ENCODE measurements around the gene FLCN. TPM values are rescaled to one million over a fixed set of nuclear protein-coding genes. Genes with fewer than 3 reads are reported as not detected.

The FLCN gene
- total and polyA plus RNA-seq, 2 donors (not counting 3 experiments of a cell fraction or from before 2014, with no cell fraction given): 38.8 to 68.9 TPM

- H3K27me3 ChIP-seq (ENCODE audit: control insufficient read depth in 2 of 2, insufficient read depth in 2 of 2, low read length in 2 of 2): no peaks in the 10 kb centered on the region
- FAIRE-seq (no peak), DNase-seq (ENCODE audit: low read depth, low spot score) (no peak)
- no peak overlapping the region for H3K4me2 ChIP-seq (ENCODE audit: insufficient read depth, low read length)
- peaks cover 18 to 58% of the 10 kb centered on the region in 2 experiments for H3K36me3 ChIP-seq (ENCODE audit: control insufficient read depth in 2 of 2, extremely low read depth in 1 of 2, insufficient read depth in 2 of 2, low read length in 2 of 2)
- no peaks in the 10 kb centered on the region for H3K79me2 ChIP-seq (ENCODE audit: control insufficient read depth, insufficient read depth, low read length)
- H3K9ac ChIP-seq (replicated peaks; ENCODE audit: extremely low read depth, insufficient read depth, low read length): no peak overlapping the region
- no peak overlapping the region for H2AFZ ChIP-seq (ENCODE audit: low read depth, low read length)
- TF ChIP-seq FOS (IDR thresholded peaks at IDR 0.05; ENCODE audit: borderline replicate concordance, insufficient read depth, low read length): no peak
- no peak for TF ChIP-seq POLR2AphosphoS5 (IDR thresholded peaks at IDR 0.05; ENCODE audit: insufficient read depth, low read depth, low read length)
- TF ChIP-seq EZH2 (IDR thresholded peaks at IDR 0.05; ENCODE audit: borderline replicate concordance, low read depth, low read length, severe bottlenecking): no peak
- no peak for TF ChIP-seq GATA2 (IDR thresholded peaks at IDR 0.05; ENCODE audit: insufficient read depth, insufficient read length, low read depth, low read length)
- TF ChIP-seq, protein P1, sequence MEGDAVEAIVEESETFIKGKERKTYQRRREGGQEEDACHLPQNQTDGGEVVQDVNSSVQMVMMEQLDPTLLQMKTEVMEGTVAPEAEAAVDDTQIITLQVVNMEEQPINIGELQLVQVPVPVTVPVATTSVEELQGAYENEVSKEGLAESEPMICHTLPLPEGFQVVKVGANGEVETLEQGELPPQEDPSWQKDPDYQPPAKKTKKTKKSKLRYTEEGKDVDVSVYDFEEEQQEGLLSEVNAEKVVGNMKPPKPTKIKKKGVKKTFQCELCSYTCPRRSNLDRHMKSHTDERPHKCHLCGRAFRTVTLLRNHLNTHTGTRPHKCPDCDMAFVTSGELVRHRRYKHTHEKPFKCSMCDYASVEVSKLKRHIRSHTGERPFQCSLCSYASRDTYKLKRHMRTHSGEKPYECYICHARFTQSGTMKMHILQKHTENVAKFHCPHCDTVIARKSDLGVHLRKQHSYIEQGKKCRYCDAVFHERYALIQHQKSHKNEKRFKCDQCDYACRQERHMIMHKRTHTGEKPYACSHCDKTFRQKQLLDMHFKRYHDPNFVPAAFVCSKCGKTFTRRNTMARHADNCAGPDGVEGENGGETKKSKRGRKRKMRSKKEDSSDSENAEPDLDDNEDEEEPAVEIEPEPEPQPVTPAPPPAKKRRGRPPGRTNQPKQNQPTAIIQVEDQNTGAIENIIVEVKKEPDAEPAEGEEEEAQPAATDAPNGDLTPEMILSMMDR (IDR thresholded peaks at IDR 0.05; ENCODE audit: extremely low read depth in 1 of 2, insufficient read depth in 1 of 2, low read depth in 1 of 2, low read length in 2 of 2): no peak
- TF ChIP-seq MYC (IDR thresholded peaks at IDR 0.05; ENCODE audit: low read depth, low read length): no peak
- TF ChIP-seq, protein P2, sequence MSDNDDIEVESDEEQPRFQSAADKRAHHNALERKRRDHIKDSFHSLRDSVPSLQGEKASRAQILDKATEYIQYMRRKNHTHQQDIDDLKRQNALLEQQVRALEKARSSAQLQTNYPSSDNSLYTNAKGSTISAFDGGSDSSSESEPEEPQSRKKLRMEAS (IDR thresholded peaks at IDR 0.05; ENCODE audit: insufficient read depth, insufficient read length): no peak
- TF ChIP-seq POLR2A (IDR thresholded peaks at IDR 0.05; ENCODE audit: low read depth, low read length): no peak
- no peak for TF ChIP-seq JUN (IDR thresholded peaks at IDR 0.05; ENCODE audit: borderline replicate concordance, insufficient read depth, insufficient read length, low read depth)
- POLR2A ChIA-PET: interaction anchor here (0.7 kb wide), 1 partner anchor 25 kb away, joined by 6 read pairs; no protein-coding TSS in a partner anchor
- intact Hi-C loops (cut with micrococcal nuclease) (no loop called here), dilution Hi-C loops (cut with MboI; ENCODE audit: extremely low pct_ligation_motif_present, low sequenced_read_pairs) (no loop called here)
- CTCF ChIA-PET: interaction anchor here (0.8 to 1.6 kb wide), 3 partner anchors 10 to 36 kb away, joined by 3 to 13 read pairs (median 3); no protein-coding TSS in a partner anchor
- no peak overlapping the region for H3K27ac ChIP-seq (ENCODE audit: insufficient read depth, low read depth, low read length)
- peaks cover 8% of the 10 kb centered on the region for H3K4me1 ChIP-seq (ENCODE audit: control insufficient read depth, extremely low read depth, insufficient read depth, low read length)
- H3K9me3 ChIP-seq (replicated peaks; ENCODE audit: control insufficient read depth, insufficient read depth, low read length): no peaks in the 10 kb centered on the region
- no peaks in the 10 kb centered on the region for H4K20me1 ChIP-seq (replicated peaks; ENCODE audit: control insufficient read depth, extremely low read depth, insufficient read depth, low read length)
- H3K4me3 ChIP-seq (replicated peaks in 1 of 3; ENCODE audit: insufficient read depth in 1 of 3, low read depth in 1 of 3, low read length in 3 of 3): no peak overlapping the region
- BruUV-seq (replicated peaks): no TSS peak
- no peaks in the 10 kb centered on the region for H3K9me1 ChIP-seq (replicated peaks; ENCODE audit: control insufficient read depth, extremely low read depth, insufficient read depth, low read length)
Measured at GRCh38 chr17:17177176-17177575, 59.8 kb downstream of the FLCN start.
